DND-41 (cell line): ENCODE data around the gene UGT1A5.

ENCODE experiments used
- ATAC-seq: fragments of 200-7000 bp; cut with Tn5 transposase; 3 replicates; pipeline ENCODE4 v1.9.1; 2021; ENCODE audit warnings: low read depth; ENCODE audit not compliant: insufficient read depth
- DNase-seq: peaks from one replicate; pipeline ENCODE4 v3.0.0-alpha.2; 2020
- H2AFZ ChIP-seq: 2 replicates; pipeline ENCODE4 v1.6.0; 2012; ENCODE audit warnings: low read depth, low read length
- H3K27ac ChIP-seq: 2 replicates; pipeline ENCODE4 v1.5.1; 2012; ENCODE audit warnings: low read length, inconsistent platforms
- H3K27me3 ChIP-seq: fragments of 200-600 bp; sonication (generic); 2 replicates; pipeline ENCODE4 v1.6.0; 2012; ENCODE audit warnings: low read length, mild to moderate bottlenecking, inconsistent platforms; ENCODE audit not compliant: insufficient read depth, poor library complexity
- H3K36me3 ChIP-seq: 2 replicates; pipeline ENCODE4 v1.5.1; 2012; ENCODE audit warnings: low read length, inconsistent platforms; ENCODE audit not compliant: insufficient read depth
- H3K4me1 ChIP-seq: 2 replicates; pipeline ENCODE4 v1.5.1; 2012; ENCODE audit warnings: mild to moderate bottlenecking, low read length; ENCODE audit not compliant: insufficient read depth
- H3K4me2 ChIP-seq: 2 replicates; pipeline ENCODE4 v1.6.0; 2012; ENCODE audit warnings: mild to moderate bottlenecking, moderate library complexity, low read length, inconsistent platforms; ENCODE audit not compliant: insufficient read depth
- H3K4me3 ChIP-seq, 2 experiments: fragments of 200-600 bp in 1 of 2; shearing (Covaris generic) in 1 of 2; 2 replicates each; pipeline ENCODE4 v1.5.1; 2012 to 2016; ENCODE audit warnings: inconsistent platforms in 2 of 2, low read length in 2 of 2, mild to moderate bottlenecking in 2 of 2, low read depth in 1 of 2, moderate library complexity in 1 of 2
- H3K79me2 ChIP-seq: 2 replicates; pipeline ENCODE4 v1.6.0; 2012; ENCODE audit warnings: low read length, inconsistent platforms; ENCODE audit not compliant: insufficient read depth
- H3K9ac ChIP-seq: 2 replicates; pipeline ENCODE4 v1.6.0; 2012; ENCODE audit warnings: low read depth, mild to moderate bottlenecking, inconsistent platforms, low read length, moderate library complexity
- H3K9me3 ChIP-seq: 2 replicates; pipeline ENCODE4 v1.5.1; 2012; ENCODE audit warnings: low read length, moderate library complexity, mild to moderate bottlenecking, inconsistent platforms; ENCODE audit not compliant: insufficient read depth, severe bottlenecking
- H4K20me1 ChIP-seq: 2 replicates; pipeline ENCODE4 v1.6.0; 2012; ENCODE audit warnings: low read length; ENCODE audit not compliant: insufficient read depth
- EZH2 ChIP-seq: IDR thresholded peaks from 3 replicates; pipeline ENCODE4 v1.6.1; 2012; ENCODE audit warnings: borderline replicate concordance, low read depth, mild to moderate bottlenecking, moderate library complexity, low read length, inconsistent platforms; ENCODE audit not compliant: severe bottlenecking
- TF ChIP-seq, protein P1 (sequence below): IDR thresholded peaks from 2 replicates; pipeline ENCODE4 v1.5.1; 2012; ENCODE audit warnings: borderline replicate concordance, low read length, moderate library complexity, mild to moderate bottlenecking; ENCODE audit not compliant: poor library complexity, severe bottlenecking; ENCODE audit errors: extremely low read depth

UGT1A5 gene

DNA sequence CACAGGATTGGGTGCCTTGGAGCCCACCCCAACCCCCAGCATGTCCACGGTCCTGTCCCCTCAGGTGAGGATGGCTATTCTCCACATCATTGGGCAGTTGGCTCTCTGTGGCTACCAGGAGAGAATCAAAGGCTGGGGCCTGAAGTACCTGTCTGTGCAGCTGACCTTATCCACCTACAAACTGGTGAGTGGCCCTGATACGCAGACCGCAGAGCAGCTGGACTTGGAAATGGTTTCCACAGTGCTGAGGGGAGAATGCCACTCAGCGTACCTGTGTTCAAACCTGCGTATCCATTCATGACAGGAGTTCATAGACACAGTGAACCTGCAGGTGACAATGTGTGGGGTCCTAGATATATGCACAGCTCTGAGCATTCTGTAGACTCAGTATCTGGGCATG lies 87.0 kb downstream of the UGT1A5 start:
- Histone ChIP-seq H3K9me3 (no peaks in the 10 kb centered on the region), H3K9ac (no peak overlapping the region), H3K36me3 (no peaks in the 10 kb centered on the region), H3K4me3 (no peak overlapping the region), H2AFZ (no peak overlapping the region), H3K4me1 (no peaks in the 10 kb centered on the region), H3K79me2 (no peaks in the 10 kb centered on the region), H3K27ac (no peak overlapping the region), H3K4me2 (no peak overlapping the region), H4K20me1 (no peaks in the 10 kb centered on the region), H3K27me3 (no peaks in the 10 kb centered on the region)
- ATAC-seq (no peak), DNase-seq (no peak)
- TF ChIP-seq, protein P1, sequence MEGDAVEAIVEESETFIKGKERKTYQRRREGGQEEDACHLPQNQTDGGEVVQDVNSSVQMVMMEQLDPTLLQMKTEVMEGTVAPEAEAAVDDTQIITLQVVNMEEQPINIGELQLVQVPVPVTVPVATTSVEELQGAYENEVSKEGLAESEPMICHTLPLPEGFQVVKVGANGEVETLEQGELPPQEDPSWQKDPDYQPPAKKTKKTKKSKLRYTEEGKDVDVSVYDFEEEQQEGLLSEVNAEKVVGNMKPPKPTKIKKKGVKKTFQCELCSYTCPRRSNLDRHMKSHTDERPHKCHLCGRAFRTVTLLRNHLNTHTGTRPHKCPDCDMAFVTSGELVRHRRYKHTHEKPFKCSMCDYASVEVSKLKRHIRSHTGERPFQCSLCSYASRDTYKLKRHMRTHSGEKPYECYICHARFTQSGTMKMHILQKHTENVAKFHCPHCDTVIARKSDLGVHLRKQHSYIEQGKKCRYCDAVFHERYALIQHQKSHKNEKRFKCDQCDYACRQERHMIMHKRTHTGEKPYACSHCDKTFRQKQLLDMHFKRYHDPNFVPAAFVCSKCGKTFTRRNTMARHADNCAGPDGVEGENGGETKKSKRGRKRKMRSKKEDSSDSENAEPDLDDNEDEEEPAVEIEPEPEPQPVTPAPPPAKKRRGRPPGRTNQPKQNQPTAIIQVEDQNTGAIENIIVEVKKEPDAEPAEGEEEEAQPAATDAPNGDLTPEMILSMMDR: no peak
- no peak for TF ChIP-seq EZH2

- H3K27me3 ChIP-seq: no peaks in the 10 kb centered on the region
- no peaks in the 10 kb centered on the region for H3K79me2 ChIP-seq
- TF ChIP-seq, protein P1: no peak
- TF ChIP-seq EZH2: no peak
These were observed 87.5 kb downstream of the UGT1A5 start for GRCh38 chr2:233800208-233800607.

GRCh38 chr2:233801357-233802131 lies 88.8 kb downstream of the UGT1A5 start:
- no peaks in the 10 kb centered on the region for H3K36me3 ChIP-seq
- no peaks in the 10 kb centered on the region for H3K27me3 ChIP-seq
- H3K4me2 ChIP-seq: no peak overlapping the region
- no peak overlapping the region for H2AFZ ChIP-seq
- H3K79me2 ChIP-seq: no peaks in the 10 kb centered on the region
- no peaks in the 10 kb centered on the region for H3K9me3 ChIP-seq
- no peak for TF ChIP-seq EZH2
- TF ChIP-seq, protein P1: no peak
- ATAC-seq (no peak; the same call in 2 of the 3 replicates), DNase-seq (no peak)
- no peaks in the 10 kb centered on the region for H3K4me1 ChIP-seq
- H4K20me1 ChIP-seq: no peaks in the 10 kb centered on the region
- no peak overlapping the region for H3K4me3 ChIP-seq
- H3K27ac ChIP-seq: no peak overlapping the region
- no peak overlapping the region for H3K9ac ChIP-seq

More at GRCh38 chr2:233800208-233800607, 87.5 kb downstream of the UGT1A5 start:
- DNase-seq: no peak
- H3K4me3 ChIP-seq: no peak overlapping the region
- H3K9ac ChIP-seq: no peak overlapping the region
- H3K4me1 ChIP-seq: no peaks in the 10 kb centered on the region
- no peak overlapping the region for H3K27ac ChIP-seq
- no peak overlapping the region for H2AFZ ChIP-seq
- no peaks in the 10 kb centered on the region for H3K9me3 ChIP-seq
- H4K20me1 ChIP-seq: no peaks in the 10 kb centered on the region
- ATAC-seq: no peak
- no peaks in the 10 kb centered on the region for H3K36me3 ChIP-seq
- no peak overlapping the region for H3K4me2 ChIP-seq
